Heart left ventricle (tissue), 13 donors: ENCODE measurements around the gene LMAN2.
"Not testable (repeated sequence)": the region's sequence is repeated elsewhere in the genome, so short reads cannot be mapped to it uniquely, and the experiment has no call there.

ENCODE experiments used
- CTCF ChIP-seq, 12 donors: fragments of 200-600 bp; sonication (generic) in 4 of 12; IDR thresholded peaks; one replicate each; pipeline versions ENCODE4 v1.5.0 to v1.8.0; 2018 to 2022; ENCODE audit warnings: antibody characterized with exemption in 12 of 12, mild to moderate bottlenecking in 5 of 12
- POLR2A ChIP-seq, 2 donors: fragments of 450-650 bp; IDR thresholded peaks; one replicate each; pipeline ENCODE4 v1.6.1; 2017; ENCODE audit warnings: antibody characterized with exemption in 2 of 2, mild to moderate bottlenecking in 2 of 2, moderate library complexity in 2 of 2
- donor health status: ischemic (EF 13 %, LVEDD 7.1; RV severe dilation, severe dysfunction).
- donor health status: DM: no; HTN: yes; CAD: no.
- donor health status: DM: no; HTN: no; CAD: no.
- donor health status: ischemic (EF 25% LVEDD 6.9; RV normal size, moderate dysfunction).
- donor health status: ischemic (EF 25% LVEDD 5.7; RV mildly dilated, moderate dysfunction).
- donor health status: ischemic (EF 35%, LVEDD 5.7; RV mildly dilated, moderate dysfunction).
- donor health status: nonischemic (EF 11% LVEDD 7.7; RV severe dilation, severe dysfunction).
- donor health status: DM: yes; HTN: yes; CAD: no.
- donor health status: PGD.
- donor health status: ischemic (EF 29% LVEDD 5.4; RV normal size, mild dysfunction).
- donor health status: nonischemic (EF 23%, LVEDD 6.1; RV moderate dilation, normal function).

GRCh38 chr5:177343000-177343399 is 8.5 kb downstream of the LMAN2 start:
- not testable (repeated sequence) for TF ChIP-seq CTCF, POLR2A (IDR thresholded peaks at IDR 0.05)
